Right hindlimb (tissue), 1 donor: Measurements from ENCODE around the gene VASN.

Source experiments
- DNase-seq: peaks from one replicate; pipeline ENCODE4 v3.0.0-alpha.2; 2018

The VASN gene

DNA sequence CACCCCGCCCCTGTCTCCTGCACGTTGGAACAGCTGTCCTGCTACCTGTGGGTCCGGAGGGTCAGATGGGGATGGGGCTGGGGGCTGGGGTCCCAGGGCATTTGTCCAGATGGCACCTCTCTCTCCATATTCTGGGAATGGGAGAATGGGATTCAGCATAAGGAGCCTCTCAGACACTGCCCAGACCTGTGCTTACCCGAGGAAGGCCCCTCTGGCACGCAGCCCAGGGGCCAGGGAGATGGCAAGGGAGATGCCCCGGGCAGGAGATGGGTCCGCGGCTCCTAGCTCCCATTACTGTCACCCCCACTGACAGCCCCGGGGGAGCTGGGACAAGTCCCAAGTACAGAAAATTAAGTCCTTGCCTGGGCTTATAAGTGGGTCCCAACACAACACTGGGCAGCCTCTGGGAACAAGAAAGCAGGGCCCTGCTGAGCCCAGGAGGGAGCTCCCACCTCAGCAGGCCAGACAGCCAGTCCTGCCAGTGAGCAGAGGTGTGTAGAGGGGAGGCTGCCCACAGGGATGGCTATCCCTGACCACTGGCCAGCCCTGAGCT lies 1.8 kb downstream of the VASN start:
- peak; percentile 41 for DNase-seq

GRCh38 chr16:4373909-4374742 lies 2.5 kb downstream of the VASN start:
- DNase-seq, result peak; percentile 91

- DNase-seq, result no peak
Measured at GRCh38 chr16:4375717-4376116, 4.1 kb downstream of the VASN start.

- DNase-seq, result peak; percentile 92
Measured at GRCh38 chr16:4376126-4376892, 4.7 kb downstream of the VASN start.

DNA sequence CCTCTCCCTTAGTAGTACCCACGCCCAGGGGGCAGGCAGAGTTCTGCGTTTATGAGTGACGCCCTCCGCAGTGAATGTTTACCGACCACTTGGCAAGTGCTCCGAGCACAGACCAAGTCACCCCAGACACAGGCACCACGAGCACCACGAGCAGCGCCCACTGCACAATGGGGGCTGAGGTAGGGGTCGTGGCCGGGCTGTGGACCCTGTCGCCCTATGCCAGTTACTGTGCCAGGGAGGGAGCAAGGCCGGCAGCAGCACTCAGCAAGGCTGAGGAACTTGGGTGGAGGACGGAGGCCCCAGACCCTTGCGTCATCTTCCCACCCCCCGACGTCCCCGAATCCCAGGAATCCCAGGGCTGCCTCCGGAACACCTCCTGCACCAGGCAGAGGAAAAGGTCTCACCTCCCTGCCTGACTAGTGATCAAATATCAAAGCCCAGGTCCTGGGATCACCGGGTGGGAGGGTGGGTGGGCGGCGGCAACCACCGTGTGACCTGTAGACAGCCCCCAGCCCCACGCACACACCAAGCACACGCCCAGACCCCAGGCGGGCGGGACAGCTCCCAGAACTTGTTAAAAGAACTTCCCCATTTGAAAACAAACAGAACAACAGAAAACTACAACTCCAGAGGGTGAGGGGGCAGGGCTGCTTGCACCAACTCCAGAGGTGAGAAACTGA lies 5.4 kb downstream of the VASN start:
- peak; percentile 44 for DNase-seq

- DNase-seq, result peak; percentile 30
Measured at GRCh38 chr16:4377573-4378154, 6.0 kb downstream of the VASN start.

DNA sequence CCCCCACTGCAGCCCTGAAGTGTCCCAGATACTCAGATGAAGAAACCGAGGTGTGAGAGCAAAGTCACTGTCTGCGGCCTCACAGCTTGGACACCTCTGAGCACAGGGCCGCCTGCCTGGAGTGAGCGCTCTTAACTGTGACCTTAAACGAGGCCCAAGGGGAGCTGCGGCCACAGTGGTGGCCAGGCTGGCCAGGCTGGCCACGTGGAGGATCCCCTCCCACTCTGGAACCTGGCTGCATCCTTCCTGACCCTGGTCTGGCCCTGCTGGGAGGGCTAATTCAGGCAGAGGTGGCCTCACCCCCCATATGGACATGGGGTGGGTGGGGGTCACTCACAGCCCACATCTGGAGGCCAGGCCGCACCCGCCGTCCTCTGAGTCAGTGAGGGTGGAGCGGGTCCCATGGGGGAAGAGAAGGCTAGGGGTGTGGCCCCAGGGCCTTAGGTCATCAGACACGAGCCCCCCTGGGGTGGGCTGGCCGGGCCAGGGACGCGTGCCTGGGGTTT lies 6.6 kb downstream of the VASN start:
- DNase-seq, result peak; percentile 32

- DNase-seq, result peak; percentile 36
Measured at GRCh38 chr16:4378999-4379690, 7.5 kb downstream of the VASN start.

- DNase-seq, result peak; percentile 88
Measured at GRCh38 chr16:4380119-4381063, 8.7 kb downstream of the VASN start.

DNA sequence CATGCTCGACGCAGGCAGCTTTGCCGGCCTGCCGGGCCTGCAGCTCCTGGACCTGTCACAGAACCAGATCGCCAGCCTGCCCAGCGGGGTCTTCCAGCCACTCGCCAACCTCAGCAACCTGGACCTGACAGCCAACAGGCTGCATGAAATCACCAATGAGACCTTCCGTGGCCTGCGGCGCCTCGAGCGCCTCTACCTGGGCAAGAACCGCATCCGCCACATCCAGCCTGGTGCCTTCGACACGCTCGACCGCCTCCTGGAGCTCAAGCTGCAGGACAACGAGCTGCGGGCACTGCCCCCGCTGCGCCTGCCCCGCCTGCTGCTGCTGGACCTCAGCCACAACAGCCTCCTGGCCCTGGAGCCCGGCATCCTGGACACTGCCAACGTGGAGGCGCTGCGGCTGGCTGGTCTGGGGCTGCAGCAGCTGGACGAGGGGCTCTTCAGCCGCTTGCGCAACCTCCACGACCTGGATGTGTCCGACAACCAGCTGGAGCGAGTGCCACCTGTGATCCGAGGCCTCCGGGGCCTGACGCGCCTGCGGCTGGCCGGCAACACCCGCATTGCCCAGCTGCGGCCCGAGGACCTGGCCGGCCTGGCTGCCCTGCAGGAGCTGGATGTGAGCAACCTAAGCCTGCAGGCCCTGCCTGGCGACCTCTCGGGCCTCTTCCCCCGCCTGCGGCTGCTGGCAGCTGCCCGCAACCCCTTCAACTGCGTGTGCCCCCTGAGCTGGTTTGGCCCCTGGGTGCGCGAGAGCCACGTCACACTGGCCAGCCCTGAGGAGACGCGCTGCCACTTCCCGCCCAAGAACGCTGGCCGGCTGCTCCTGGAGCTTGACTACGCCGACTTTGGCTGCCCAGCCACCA lies 9.7 kb downstream of the VASN start:
- peak; percentile 34 for DNase-seq

GRCh38 chr16:4381935-4382794 lies 10.5 kb downstream of the VASN start:
- peak; percentile 31 for DNase-seq

DNA sequence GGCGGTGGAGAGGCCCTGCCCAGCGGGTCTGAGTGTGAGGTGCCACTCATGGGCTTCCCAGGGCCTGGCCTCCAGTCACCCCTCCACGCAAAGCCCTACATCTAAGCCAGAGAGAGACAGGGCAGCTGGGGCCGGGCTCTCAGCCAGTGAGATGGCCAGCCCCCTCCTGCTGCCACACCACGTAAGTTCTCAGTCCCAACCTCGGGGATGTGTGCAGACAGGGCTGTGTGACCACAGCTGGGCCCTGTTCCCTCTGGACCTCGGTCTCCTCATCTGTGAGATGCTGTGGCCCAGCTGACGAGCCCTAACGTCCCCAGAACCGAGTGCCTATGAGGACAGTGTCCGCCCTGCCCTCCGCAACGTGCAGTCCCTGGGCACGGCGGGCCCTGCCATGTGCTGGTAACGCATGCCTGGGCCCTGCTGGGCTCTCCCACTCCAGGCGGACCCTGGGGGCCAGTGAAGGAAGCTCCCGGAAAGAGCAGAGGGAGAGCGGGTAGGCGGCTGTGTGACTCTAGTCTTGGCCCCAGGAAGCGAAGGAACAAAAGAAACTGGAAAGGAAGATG lies 11.2 kb downstream of the VASN start:
- DNase-seq, result peak; percentile 49

- peak; percentile 47 for DNase-seq
Measured at GRCh38 chr16:4383591-4384444, 12.2 kb downstream of the VASN start.

DNA sequence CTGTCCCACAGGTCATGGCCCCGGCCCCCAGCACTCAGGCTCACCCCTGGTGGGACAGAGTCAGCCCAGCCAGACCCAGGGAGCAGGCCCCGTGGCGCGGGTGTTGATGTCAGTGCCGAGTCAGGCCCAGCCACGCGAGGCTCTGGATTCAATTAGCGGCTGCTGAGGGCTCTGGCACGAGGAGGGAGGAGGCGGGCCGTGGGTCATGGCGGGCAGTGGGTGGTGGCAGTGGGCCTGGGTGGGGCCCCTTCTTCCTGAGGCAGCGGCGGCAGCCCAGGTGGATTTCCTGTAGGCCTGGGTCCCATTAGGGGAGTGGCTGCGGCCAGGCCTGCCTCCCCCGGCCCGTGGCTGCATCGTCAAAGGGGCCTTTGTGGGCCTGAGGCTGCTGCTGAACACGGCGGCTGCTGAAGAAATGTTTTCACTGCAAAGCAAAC lies 12.9 kb downstream of the VASN start:
- peak; percentile 85 for DNase-seq

- DNase-seq, result no peak
Measured at GRCh38 chr16:4385066-4385788, 13.6 kb downstream of the VASN start.

DNA sequence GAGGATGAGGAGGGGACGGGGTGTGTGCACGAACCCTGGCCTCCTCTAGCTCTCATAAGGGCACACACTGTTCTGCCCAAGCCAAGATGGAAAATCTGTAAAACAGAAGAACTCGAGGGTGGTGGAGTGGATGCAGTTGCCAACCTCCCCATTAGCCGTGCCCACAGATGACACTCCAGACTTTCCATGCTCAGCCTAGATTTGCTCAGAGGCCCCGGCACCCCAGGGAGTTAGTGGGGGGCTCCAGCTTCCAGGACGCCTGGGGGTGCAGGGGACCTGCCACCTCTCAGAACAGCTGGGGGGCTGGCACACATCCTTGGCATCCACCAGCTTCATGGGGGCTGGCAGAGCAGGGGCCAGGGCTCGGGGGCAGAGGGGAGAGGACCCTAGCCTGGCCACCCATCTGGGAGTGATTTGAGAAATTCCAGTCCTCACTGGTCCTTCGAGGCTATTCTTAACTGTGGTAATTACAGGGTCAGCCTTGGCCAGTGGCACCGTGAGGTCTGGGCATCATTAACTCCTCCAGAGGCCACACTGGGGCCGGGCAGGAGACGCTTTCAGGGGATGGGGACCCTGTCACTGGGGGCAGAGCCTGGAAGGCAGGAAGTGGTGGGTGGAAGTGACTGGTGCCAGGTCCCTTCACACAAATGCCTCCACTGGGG lies 14.3 kb downstream of the VASN start:
- DNase-seq, result peak; percentile 66
